HEK293T (cell line): ENCODE measurements around the gene SLC12A4.

Experiments
- ELF4 ChIP-seq: fragments of 450-650 bp; IDR thresholded peaks from 2 replicates; pipeline ENCODE4 v1.6.1; 2017; ENCODE audit warnings: antibody characterized with exemption
- PKNOX1 ChIP-seq: fragments of 450-650 bp; IDR thresholded peaks from 2 replicates; pipeline ENCODE4 v1.6.1; 2016
- SUZ12 ChIP-seq: fragments of 450-650 bp; IDR thresholded peaks from 2 replicates; pipeline ENCODE4 v1.6.1; 2016; ENCODE audit warnings: mild to moderate bottlenecking
- ZNF384 ChIP-seq: fragments of 450-650 bp; IDR thresholded peaks from 2 replicates; pipeline ENCODE4 v1.6.1; 2016

- TF ChIP-seq SUZ12 = no peak
- no peak for TF ChIP-seq ELF4
- no peak for TF ChIP-seq ZNF384
- TF ChIP-seq PKNOX1 = no peak
Observed at GRCh38 chr16:67930191-67930590, 38.2 kb downstream of the SLC12A4 start.
